ENCODE measurements around the gene AHI1. TPM values are rescaled to one million over a fixed set of nuclear protein-coding genes. Genes with fewer than 3 reads are reported as not detected.

Gene AHI1
- total RNA-seq, 1 donor from 2014 or later = 34.0 TPM

Small RNA genes within 50 kb of the gene (small RNA-seq; reads per million reads assigned to genes)
- not detected for gene MIR548A2 (ENCODE audit: low replicate concordance)
- not detected for gene RF00019 (ENCODE audit: low replicate concordance)
